ENCODE measurements around the gene PRKCA. TPM values are rescaled to one million over a fixed set of nuclear protein-coding genes. Genes with fewer than 3 reads are reported as not detected.

PRKCA gene
- total and polyA plus RNA-seq, 2 of the 13 experiments (the other 11 are each of a cell fraction or from before 2014, with no cell fraction given), result 18.5 to 21.5 TPM

DNA sequence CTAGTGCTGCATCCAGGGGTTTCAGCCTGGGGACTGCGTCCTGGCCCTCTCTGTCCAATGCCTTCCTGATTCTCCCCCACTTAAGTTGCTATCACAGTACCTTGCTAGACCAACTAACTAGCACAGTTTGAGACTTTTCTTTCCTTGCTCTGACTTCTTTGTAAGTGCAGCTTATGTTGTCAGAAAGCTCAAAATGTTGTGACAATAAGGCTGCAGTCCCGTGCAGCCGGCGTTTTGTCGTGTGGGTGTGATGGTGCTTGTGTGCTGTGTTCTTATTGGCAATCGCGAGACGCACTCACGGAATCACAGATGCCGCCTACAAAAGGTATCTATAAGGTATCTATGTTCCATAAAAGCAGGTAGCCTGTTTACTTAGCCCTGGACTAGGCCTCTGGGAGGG is 132.8 kb downstream of the PRKCA start:
- BruUV-seq (replicated peaks), result no TSS peak
- Histone ChIP-seq H3K4me3 (replicated peaks in 1 of 3; ENCODE audit: insufficient read depth in 1 of 3, low read depth in 2 of 3, low read length in 3 of 3) (no peak overlapping the region), H4K20me1 (ENCODE audit: insufficient read depth, low read length) (no peaks in the 10 kb centered on the region), H3K9me3 (ENCODE audit: low read length) (no peaks in the 10 kb centered on the region), H2AFZ (ENCODE audit: low read length) (no peak overlapping the region), H3K9ac (ENCODE audit: insufficient read depth, low read depth, low read length) (no peak overlapping the region), H3K79me2 (ENCODE audit: insufficient read depth, low read length) (peaks cover 36% of the 10 kb centered on the region), H3K27ac (ENCODE audit: extremely low read length, insufficient read depth, low read length) (no peak overlapping the region), H3K4me1 (ENCODE audit: insufficient read depth, low read length) (peaks cover 33% of the 10 kb centered on the region), H3K27me3 (ENCODE audit: control insufficient read depth in 1 of 2, insufficient read depth in 2 of 2, low read length in 2 of 2) (no peaks in the 10 kb centered on the region), H3K4me2 (ENCODE audit: low read depth, low read length) (no peak overlapping the region), H3K36me3 (replicated peaks in 1 of 2; ENCODE audit: control insufficient read depth in 1 of 2, insufficient read depth in 2 of 2, low read length in 2 of 2) (no peaks in the 10 kb centered on the region)
- ChIA-PET POLR2A (no interaction called here), CTCF (ENCODE audit: low intra/inter-chr PET ratio, low total read pairs) (no interaction called here)
- ATAC-seq (no peak), FAIRE-seq (no peak), DNase-seq (ENCODE audit: low spot score) (no peak)
- WGBS (ENCODE audit: low lambda C conversion rate), result 97% methylated on average over 10 of the region's 10 CpGs
- TF ChIP-seq EED (CRISPR knock-in tag; IDR thresholded peaks at IDR 0.05) (no peak), MZF1 (CRISPR knock-in tag; IDR thresholded peaks at IDR 0.05; ENCODE audit: borderline replicate concordance) (no peak), PREB (CRISPR knock-in tag; IDR thresholded peaks at IDR 0.05) (no peak), MAZ (IDR thresholded peaks at IDR 0.05; ENCODE audit: borderline replicate concordance, low read depth, low read length) (no peak), MAZ (CRISPR knock-in tag; IDR thresholded peaks at IDR 0.05; ENCODE audit: low read depth) (no peak), TP53 (CRISPR knock-in tag; conservative IDR thresholded peaks at IDR 0.05) (no peak), HOXA7 (CRISPR knock-in tag; IDR thresholded peaks at IDR 0.05) (no peak)
- intact Hi-C loops (cut with micrococcal nuclease; ENCODE audit: unreplicated experiment) (no loop called here), in situ Hi-C loops (cut with HindIII; ENCODE audit: extremely low pct_ligation_motif_present, low pct_unique_long_range_greater_than_20kb) (no loop called here)

DNA sequence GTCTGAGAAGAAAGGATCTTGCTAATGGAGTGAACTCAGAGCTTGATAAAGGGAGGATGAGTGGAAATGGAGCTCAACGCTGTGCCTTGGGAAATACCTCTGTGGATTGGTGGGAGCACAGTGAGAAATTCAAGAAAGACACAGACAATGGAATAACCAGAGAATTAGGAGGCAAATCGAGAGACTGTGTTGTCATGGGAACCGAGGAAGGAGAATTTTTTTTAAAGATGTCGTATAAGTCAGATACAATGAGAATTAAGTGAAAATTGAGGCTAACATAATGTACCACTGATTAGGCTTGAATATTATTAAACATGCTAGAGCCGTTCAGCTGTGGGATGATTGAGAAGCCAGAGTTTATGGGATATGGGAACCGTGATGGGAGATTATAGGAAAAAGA is 134.2 kb downstream of the PRKCA start:
- Histone ChIP-seq H3K4me1 (ENCODE audit: insufficient read depth, low read length) (peaks cover 33% of the 10 kb centered on the region), H3K79me2 (ENCODE audit: insufficient read depth, low read length) (peaks cover 26% of the 10 kb centered on the region), H4K20me1 (ENCODE audit: insufficient read depth, low read length) (no peaks in the 10 kb centered on the region), H3K9me3 (ENCODE audit: low read length) (no peaks in the 10 kb centered on the region), H3K27me3 (ENCODE audit: control insufficient read depth in 1 of 2, insufficient read depth in 2 of 2, low read length in 2 of 2) (no peaks in the 10 kb centered on the region), H2AFZ (ENCODE audit: low read length) (no peak overlapping the region), H3K4me3 (replicated peaks in 1 of 3; ENCODE audit: insufficient read depth in 1 of 3, low read depth in 2 of 3, low read length in 3 of 3) (no peak overlapping the region), H3K9ac (ENCODE audit: insufficient read depth, low read depth, low read length) (no peak overlapping the region), H3K36me3 (replicated peaks in 1 of 2; ENCODE audit: control insufficient read depth in 1 of 2, insufficient read depth in 2 of 2, low read length in 2 of 2) (no peaks in the 10 kb centered on the region), H3K27ac (ENCODE audit: extremely low read length, insufficient read depth, low read length) (no peak overlapping the region), H3K4me2 (ENCODE audit: low read depth, low read length) (no peak overlapping the region)
- intact Hi-C loops (cut with micrococcal nuclease; ENCODE audit: unreplicated experiment) (no loop called here), in situ Hi-C loops (cut with HindIII; ENCODE audit: extremely low pct_ligation_motif_present, low pct_unique_long_range_greater_than_20kb) (no loop called here)
- DNase-seq (ENCODE audit: low spot score) (no peak), ATAC-seq (no peak), FAIRE-seq (no peak)
- WGBS (ENCODE audit: low lambda C conversion rate), result 96% methylated on average over 6 of the region's 6 CpGs
- ChIA-PET CTCF (ENCODE audit: low intra/inter-chr PET ratio, low total read pairs) (no interaction called here), POLR2A (no interaction called here)
- TF ChIP-seq CEBPB (IDR thresholded peaks at IDR 0.05; ENCODE audit: borderline replicate concordance, low read depth, low read length), result no peak
- TF ChIP-seq RFX1 (IDR thresholded peaks at IDR 0.05), result peak; percentile 25; the same call in 1 of the 2 replicates
- no TSS peak for BruUV-seq (replicated peaks)

All from HepG2 (cell line).